Spleen (tissue), 11 donors: ENCODE results near the gene MGAT4B. TPM values are rescaled to one million over a fixed set of nuclear protein-coding genes. Genes with fewer than 3 reads are reported as not detected.

Source experiments
- DNase-seq: peaks from one replicate; pipeline ENCODE4 v3.0.0-alpha.2; 2020
- H3K27ac ChIP-seq, 8 donors: fragments of 200-600 bp; sonication (generic) in 7 of 8; 1 replicate in 4 of 8; 2 replicates in 4 of 8; pipeline versions ENCODE4 v1.5.0 to v1.8.0; 2016 to 2021; ENCODE audit warnings: inconsistent platforms in 4 of 8, mild to moderate bottlenecking in 4 of 8, moderate library complexity in 1 of 8
- H3K27me3 ChIP-seq, 7 donors: fragments of 200-600 bp; sonication (generic) in 6 of 7; replicated peaks in 1 of 7; 1 replicate in 4 of 7; 2 replicates in 3 of 7; pipeline versions ENCODE4 v1.5.0 to v1.8.0; 2016 to 2021; ENCODE audit warnings: inconsistent platforms in 3 of 7, mild to moderate bottlenecking in 1 of 7
- H3K36me3 ChIP-seq, 6 donors: fragments of 200-600 bp; sonication (generic) in 5 of 6; 1 replicate in 4 of 6; 2 replicates in 2 of 6; pipeline versions ENCODE4 v1.5.0 to v1.8.0; 2016 to 2021; ENCODE audit warnings: inconsistent platforms in 2 of 6
- H3K4me1 ChIP-seq, 6 donors: fragments of 200-600 bp; sonication (generic) in 5 of 6; 1 replicate in 3 of 6; 2 replicates in 3 of 6; pipeline versions ENCODE4 v1.5.0 to v1.8.0; 2016 to 2021; ENCODE audit warnings: inconsistent platforms in 3 of 6
- H3K4me3 ChIP-seq, 8 donors: fragments of 200-600 bp; sonication (generic) in 7 of 8; 1 replicate in 4 of 8; 2 replicates in 4 of 8; pipeline versions ENCODE4 v1.5.0 to v1.8.0; 2016 to 2021; ENCODE audit warnings: inconsistent platforms in 4 of 8, mild to moderate bottlenecking in 4 of 8, moderate library complexity in 2 of 8
- H3K9me3 ChIP-seq, 8 donors: fragments of 200-600 bp; sonication (generic) in 7 of 8; 1 replicate in 4 of 8; 2 replicates in 4 of 8; pipeline versions ENCODE4 v1.5.0 to v1.8.0; 2016 to 2021; ENCODE audit warnings: inconsistent platforms in 4 of 8
- CTCF ChIP-seq, 11 experiments: fragments of 200-600 bp in 7 of 11; fragments of 450-650 bp in 4 of 11; sonication (generic) in 4 of 11; IDR thresholded peaks in 8 of 11; conservative IDR thresholded peaks in 3 of 11; 1 replicate in 7 of 11; 2 replicates in 4 of 11; pipeline versions ENCODE4 v1.4.0 to v1.8.0; 2016 to 2021; ENCODE audit warnings: antibody characterized with exemption in 11 of 11, inconsistent platforms in 4 of 11, mild to moderate bottlenecking in 1 of 11
- POLR2A ChIP-seq, 3 donors: fragments of 450-650 bp; IDR thresholded peaks; one replicate each; pipeline ENCODE4 v1.5.1; 2017; ENCODE audit warnings: antibody characterized with exemption in 3 of 3, mild to moderate bottlenecking in 1 of 3
- POLR2AphosphoS5 ChIP-seq, 3 donors: sonication (generic); formaldehyde crosslinking; IDR thresholded peaks; one replicate each; pipeline ENCODE4 v1.5.1; 2017; ENCODE audit warnings: antibody characterized with exemption in 3 of 3
- WGBS, 5 donors: extraction: QIAGEN DNeasy Blood & Tissue Kit in 3 of 5; methylation state at CpG; one replicate each; pipeline versions ENCODE4 v1.1.5 to v1.1.7; 2013 to 2018; 5-methylcytosine and 5-hydroxymethylcytosine counted together
- intact Hi-C: fragments of 100-400 bp; cut with DNase I; formaldehyde crosslinking; loops from one replicate; pipeline ENCODE4 v1.15.0; 2023; ENCODE audit warnings: low total_unique reads
- polyA plus RNA-seq, 3 donors: library from polyadenylated mRNA; stranded (reverse); fragments of 200-250 nt; gene quantifications; one replicate each; pipeline ENCODE4 v1.2.1, GENCODE V29; 2013
- total RNA-seq, 7 donors: library from RNA; depleted of rRNA in 3 of 7; stranded (reverse); fragments of >200 nt in 3 of 7; fragmentation: NEBNext Ultra II Directional in 4 of 7; extraction: Animal tissue kit (Norgen Biotek cat#: 25700) in 4 of 7; gene quantifications; one replicate each; pipeline versions ENCODE4 v1.1.0 to v1.2.1, GENCODE V29; 2016 to 2021
- donor health status: healthy with polysubstance abuse.
- donor health status: DM: no; HTN: no; CAD: no; lungs with moderate emphysema.
- donor health status: DM: no; HTN: no; CAD: no.
- donor health status: Bipolar disorder and iron deficiency.
- donor health status: healthy.
- donor health status: DM: no; HTN: no; CAD: no.
- donor health status: DM: yes; HTN: yes; CAD: no.

Gene MGAT4B
- total and polyA plus RNA-seq, 10 donors: 34.9 to 117 (median 79.2) TPM

GRCh38 chr5:179762781-179763176, 43.9 kb downstream of the MGAT4B start:
- H3K9me3 ChIP-seq: no peaks in the 10 kb centered on the region
- no peak overlapping the region for H3K4me3 ChIP-seq
- TF ChIP-seq POLR2A (IDR thresholded peaks at IDR 0.05): no peak
- TF ChIP-seq CTCF (IDR thresholded peaks at IDR 0.05 in 8 of 11, conservative IDR thresholded peaks at IDR 0.05 in 3 of 11): no peak
- TF ChIP-seq POLR2AphosphoS5 (IDR thresholded peaks at IDR 0.05): no peak
- peak overlapping the region in 6 of 8 donors; percentile 24 to 73 (median 44) for H3K27ac ChIP-seq
- DNase-seq: no peak
- WGBS, 5 donors: 22 to 55% (median 29%) methylated on average over 3 of the region's 3 CpGs
- H3K27me3 ChIP-seq: no peaks in the 10 kb centered on the region
- H3K4me1 ChIP-seq: peaks cover 15 to 99% (median 74%) of the 10 kb centered on the region in 6 donors
- intact Hi-C loops: no loop called here
- H3K36me3 ChIP-seq: peaks cover 0 to 29% (median 23%) of the 10 kb centered on the region in 6 donors

GRCh38 chr5:179762079-179762780, 44.4 kb downstream of the MGAT4B start:
- WGBS, 5 donors: 35 to 54% (median 41%) methylated on average over 9 to 10 of the region's 10 CpGs
- no peak for DNase-seq
- Histone ChIP-seq H3K27me3 (no peaks in the 10 kb centered on the region), H3K9me3 (no peaks in the 10 kb centered on the region), H3K4me1 (peaks cover 15 to 99% (median 74%) of the 10 kb centered on the region in 6 donors), H3K4me3 (no peak overlapping the region), H3K27ac (peak overlapping the region in 6 of 8 donors; percentile 24 to 73 (median 44)), H3K36me3 (peaks cover 0 to 24% (median 21%) of the 10 kb centered on the region in 6 donors)
- intact Hi-C loops: no loop called here
- peak; percentile 29 to 39 (median 34) for TF ChIP-seq POLR2AphosphoS5 (IDR thresholded peaks at IDR 0.05)
- no peak for TF ChIP-seq CTCF (IDR thresholded peaks at IDR 0.05 in 8 of 11, conservative IDR thresholded peaks at IDR 0.05 in 3 of 11)

- Histone ChIP-seq H3K27me3 (no peaks in the 10 kb centered on the region), H3K9me3 (no peaks in the 10 kb centered on the region), H3K4me1 (peaks cover 15 to 99% (median 70%) of the 10 kb centered on the region in 6 donors), H3K27ac (peak overlapping the region in 5 of 8 donors; percentile 26 to 68 (median 67)), H3K4me3 (no peak overlapping the region), H3K36me3 (no peaks in the 10 kb centered on the region)
- WGBS, 5 donors: 65 to 82% (median 72%) methylated on average over 9 of the region's 9 CpGs
- intact Hi-C loops: no loop called here
- peak; percentile 28 for DNase-seq
- TF ChIP-seq CTCF (IDR thresholded peaks at IDR 0.05 in 8 of 11, conservative IDR thresholded peaks at IDR 0.05 in 3 of 11) (no peak), POLR2A (IDR thresholded peaks at IDR 0.05) (no peak), POLR2AphosphoS5 (IDR thresholded peaks at IDR 0.05) (no peak)
Observed at GRCh38 chr5:179759581-179760551, 46.8 kb downstream of the MGAT4B start.
